A673 (cell line): ENCODE measurements around the gene ADARB2. TPM values are rescaled to one million over a fixed set of nuclear protein-coding genes. Genes with fewer than 3 reads are reported as not detected.

Experiments used
- BruUV-seq: library from RNA; stranded (reverse); fragments of 400-500 nt; replicated peaks from 2 replicates; lab custom pipeline; 2021; lab: Mats Ljungman, UMichigan
- CTCF ChIA-PET: fragments of 300-600 bp; sonication (Branson Sonifier 250); formaldehyde crosslinking; loops from one replicate; lab custom pipeline; 2022; ENCODE audit warnings: antibody characterized with exemption; lab: Charles Lee
- POLR2A ChIA-PET: fragments of 300-600 bp; sonication (Branson Sonifier 250); formaldehyde crosslinking; loops from one replicate; lab custom pipeline; 2022; ENCODE audit warnings: antibody characterized with exemption; ENCODE audit not compliant: low non-redundant PET; lab: Charles Lee
- DNase-seq: peaks from one replicate; pipeline ENCODE4 v3.0.0-alpha.2; 2015; ENCODE audit warnings: low spot score
- H3K27ac ChIP-seq: fragments of 200-600 bp; sonication (generic); 2 replicates; pipeline ENCODE4 v1.5.1; 2016; ENCODE audit warnings: mixed run types, low read depth, mild to moderate bottlenecking, mixed read lengths, antibody characterized with exemption, low read length; ENCODE audit not compliant: poor library complexity, severe bottlenecking
- H3K27me3 ChIP-seq: fragments of 200-600 bp; sonication (generic); replicated peaks from 2 replicates; pipeline ENCODE4 v1.6.1; 2017; ENCODE audit warnings: mixed run types, low read depth, mild to moderate bottlenecking, mixed read lengths, antibody characterized with exemption, low read length; ENCODE audit not compliant: insufficient read depth, poor library complexity
- H3K36me3 ChIP-seq: fragments of 200-600 bp; sonication (generic); 2 replicates; pipeline ENCODE4 v1.6.1; 2016; ENCODE audit warnings: mixed run types, mild to moderate bottlenecking, mixed read lengths, antibody characterized with exemption, low read length; ENCODE audit not compliant: insufficient read depth, poor library complexity, severe bottlenecking
- H3K4me1 ChIP-seq: fragments of 200-600 bp; sonication (generic); 2 replicates; pipeline ENCODE4 v1.6.1; 2017; ENCODE audit warnings: mixed run types, mild to moderate bottlenecking, mixed read lengths, antibody characterized with exemption, low read length; ENCODE audit not compliant: insufficient read depth, poor library complexity, severe bottlenecking
- H3K4me3 ChIP-seq: fragments of 200-600 bp; sonication (generic); 2 replicates; pipeline ENCODE4 v1.5.1; 2016; ENCODE audit warnings: low read depth, mixed run types, mild to moderate bottlenecking, mixed read lengths, low read length; ENCODE audit not compliant: poor library complexity, severe bottlenecking
- H3K9me3 ChIP-seq: fragments of 200-600 bp; sonication (generic); 2 replicates; pipeline ENCODE4 v1.6.1; 2016; ENCODE audit warnings: mixed run types, low read depth, mild to moderate bottlenecking, mixed read lengths, antibody characterized with exemption, low read length; ENCODE audit not compliant: poor library complexity, severe bottlenecking
- EZH2 ChIP-seq: fragments of 200-600 bp; sonication (generic); IDR thresholded peaks from 2 replicates; pipeline ENCODE4 v1.6.1; 2017; ENCODE audit warnings: borderline replicate concordance, low read depth, mild to moderate bottlenecking, mixed read lengths, antibody characterized with exemption, low read length; ENCODE audit not compliant: poor library complexity, severe bottlenecking
- intact Hi-C: fragments of 100-400 bp; cut with micrococcal nuclease; formaldehyde crosslinking; loops from one replicate; pipeline ENCODE4 v1.10.0; 2022; ENCODE audit not compliant: unreplicated experiment
- total RNA-seq: library from RNA; stranded (reverse); gene quantifications from 2 replicates; pipeline ENCODE4 v1.2.3, GENCODE V29; 2021
- TF ChIP-seq, protein P1 (sequence below): fragments of 300-800, 200-600 bp; sonication (generic); conservative IDR thresholded peaks from 2 replicates; pipeline ENCODE4 v1.5.1; 2017; ENCODE audit warnings: low read depth, mild to moderate bottlenecking, antibody characterized with exemption, low read length, moderate library complexity, mixed read lengths

ADARB2 gene
- total RNA-seq, 1 experiment from 2014 or later = not detected

DNA sequence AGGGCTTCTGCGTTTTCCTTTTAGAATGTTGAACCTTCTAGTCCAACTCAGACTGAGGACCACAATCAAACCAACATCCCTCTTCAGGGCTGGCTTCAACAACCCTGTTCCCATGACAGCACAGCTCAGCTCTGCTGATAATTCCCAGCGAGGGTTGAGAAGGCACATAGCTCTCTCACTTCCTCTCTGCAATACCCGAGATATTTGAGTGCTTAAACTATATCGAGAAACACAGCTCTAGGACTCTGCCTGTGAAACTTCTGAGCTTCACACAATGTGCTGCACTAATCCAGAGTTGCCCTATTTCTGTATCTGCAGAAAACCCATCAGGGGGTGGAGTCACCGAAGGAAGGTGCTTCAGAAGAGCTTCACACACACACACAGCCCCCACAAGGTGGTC lies 1.6 kb upstream of the ADARB2 start:
- H3K27me3 ChIP-seq = peaks cover 100% of the 10 kb centered on the region
- no peak overlapping the region for H3K27ac ChIP-seq
- POLR2A ChIA-PET = no interaction called here
- intact Hi-C loops = no loop called here
- H3K36me3 ChIP-seq = no peaks in the 10 kb centered on the region
- no peak for TF ChIP-seq EZH2
- TF ChIP-seq, protein P1, sequence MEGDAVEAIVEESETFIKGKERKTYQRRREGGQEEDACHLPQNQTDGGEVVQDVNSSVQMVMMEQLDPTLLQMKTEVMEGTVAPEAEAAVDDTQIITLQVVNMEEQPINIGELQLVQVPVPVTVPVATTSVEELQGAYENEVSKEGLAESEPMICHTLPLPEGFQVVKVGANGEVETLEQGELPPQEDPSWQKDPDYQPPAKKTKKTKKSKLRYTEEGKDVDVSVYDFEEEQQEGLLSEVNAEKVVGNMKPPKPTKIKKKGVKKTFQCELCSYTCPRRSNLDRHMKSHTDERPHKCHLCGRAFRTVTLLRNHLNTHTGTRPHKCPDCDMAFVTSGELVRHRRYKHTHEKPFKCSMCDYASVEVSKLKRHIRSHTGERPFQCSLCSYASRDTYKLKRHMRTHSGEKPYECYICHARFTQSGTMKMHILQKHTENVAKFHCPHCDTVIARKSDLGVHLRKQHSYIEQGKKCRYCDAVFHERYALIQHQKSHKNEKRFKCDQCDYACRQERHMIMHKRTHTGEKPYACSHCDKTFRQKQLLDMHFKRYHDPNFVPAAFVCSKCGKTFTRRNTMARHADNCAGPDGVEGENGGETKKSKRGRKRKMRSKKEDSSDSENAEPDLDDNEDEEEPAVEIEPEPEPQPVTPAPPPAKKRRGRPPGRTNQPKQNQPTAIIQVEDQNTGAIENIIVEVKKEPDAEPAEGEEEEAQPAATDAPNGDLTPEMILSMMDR = no peak
- no peak overlapping the region for H3K4me3 ChIP-seq
- no TSS peak for BruUV-seq
- no peak for DNase-seq
- CTCF ChIA-PET = no interaction called here
- no peaks in the 10 kb centered on the region for H3K4me1 ChIP-seq
- H3K9me3 ChIP-seq = no peaks in the 10 kb centered on the region

- no peak overlapping the region for H3K27ac ChIP-seq
- DNase-seq = no peak
- TF ChIP-seq EZH2 = no peak
- BruUV-seq = no TSS peak
- H3K4me3 ChIP-seq = no peak overlapping the region
- H3K4me1 ChIP-seq = no peaks in the 10 kb centered on the region
- peaks cover 100% of the 10 kb centered on the region for H3K27me3 ChIP-seq
- intact Hi-C loops = no loop called here
- H3K36me3 ChIP-seq = no peaks in the 10 kb centered on the region
- POLR2A ChIA-PET = no interaction called here
- CTCF ChIA-PET = no interaction called here
- H3K9me3 ChIP-seq = no peaks in the 10 kb centered on the region
These were observed 428 bp downstream of the ADARB2 start for GRCh38 chr10:1736972-1737221.

DNA sequence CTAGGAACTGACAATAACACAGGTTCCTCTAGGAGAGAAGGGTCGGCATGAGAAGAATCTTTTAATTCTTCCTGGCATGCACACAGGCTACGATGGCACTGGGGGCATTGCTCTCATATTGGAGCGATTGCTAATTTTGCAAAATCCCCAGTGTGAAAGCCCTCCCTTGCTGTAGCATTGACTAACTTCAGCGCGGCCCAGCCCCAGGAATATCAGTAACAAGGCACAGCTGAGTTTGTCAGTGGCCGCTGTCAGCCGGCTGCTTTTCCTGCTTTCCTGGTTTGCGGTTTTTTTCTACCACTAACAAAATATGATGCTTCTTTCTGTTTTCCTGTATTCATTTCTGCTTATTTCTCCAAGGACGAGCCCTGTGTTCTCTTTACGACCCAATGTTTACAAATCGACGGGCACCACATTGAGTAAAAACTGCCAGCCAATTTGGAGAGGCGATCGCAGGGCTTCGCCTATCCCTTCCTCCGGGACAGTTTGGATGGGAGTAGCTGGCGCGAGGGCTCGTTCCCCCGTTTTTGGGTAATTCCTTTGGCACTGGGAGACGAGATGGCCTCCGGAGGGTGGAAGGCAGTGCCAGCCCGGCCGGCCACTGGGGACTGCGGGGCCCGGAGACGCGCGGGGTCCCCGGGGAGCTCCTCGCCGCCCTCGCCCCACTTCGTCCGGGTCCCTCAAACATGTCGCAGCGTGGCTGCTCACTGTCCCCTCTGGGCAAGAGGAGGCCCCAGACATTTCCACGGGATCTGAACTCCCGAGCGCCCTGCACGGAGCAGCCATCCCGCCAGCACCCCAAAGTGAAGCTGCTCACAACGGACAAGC lies 967 bp downstream of the ADARB2 start:
- no peak overlapping the region for H3K27ac ChIP-seq
- no peak for DNase-seq
- TF ChIP-seq EZH2 = peak; percentile 84
- TF ChIP-seq, protein P1 = no peak
- CTCF ChIA-PET = no interaction called here
- POLR2A ChIA-PET = no interaction called here
- no peaks in the 10 kb centered on the region for H3K4me1 ChIP-seq
- H3K9me3 ChIP-seq = no peaks in the 10 kb centered on the region
- BruUV-seq = no TSS peak
- H3K27me3 ChIP-seq = peaks cover 100% of the 10 kb centered on the region
- no peaks in the 10 kb centered on the region for H3K36me3 ChIP-seq
- intact Hi-C loops = no loop called here
- H3K4me3 ChIP-seq = no peak overlapping the region

- DNase-seq = no peak
- Histone ChIP-seq H3K36me3 (no peaks in the 10 kb centered on the region), H3K9me3 (no peaks in the 10 kb centered on the region), H3K27me3 (peaks cover 100% of the 10 kb centered on the region), H3K4me1 (no peaks in the 10 kb centered on the region), H3K4me3 (no peak overlapping the region), H3K27ac (no peak overlapping the region)
- no TSS peak for BruUV-seq
- TF ChIP-seq, protein P1 = no peak
- TF ChIP-seq EZH2 = no peak
- intact Hi-C loops = no loop called here
- POLR2A ChIA-PET = no interaction called here
- CTCF ChIA-PET = no interaction called here
These were observed 1.8 kb downstream of the ADARB2 start for GRCh38 chr10:1735562-1735961.
